Mesothelial cell of epicardium (in vitro differentiated cells): ENCODE results near the gene KLF14. TPM values are rescaled to one million over a fixed set of nuclear protein-coding genes. Genes with fewer than 3 reads are reported as not detected.

ENCODE experiments used
- DNase-seq, 2 experiments: peaks; one replicate each; pipeline ENCODE4 v3.0.0; 2021; ENCODE audit warnings: low spot score in 2 of 2; ENCODE audit not compliant: unreplicated experiment in 2 of 2
- H3K27ac Mint-ChIP-seq: 2 replicates; pipeline ENCODE4 v1.8.0; 2021; ENCODE audit warnings: mixed read lengths
- H3K27me3 Mint-ChIP-seq: 2 replicates; pipeline ENCODE4 v1.8.0; 2021; ENCODE audit warnings: low read depth, mixed read lengths
- H3K36me3 Mint-ChIP-seq: 2 replicates; pipeline ENCODE4 v1.8.0; 2021; ENCODE audit warnings: mixed read lengths
- H3K4me1 Mint-ChIP-seq: 2 replicates; pipeline ENCODE4 v1.8.0; 2021; ENCODE audit warnings: mixed read lengths
- H3K4me3 Mint-ChIP-seq: 2 replicates; pipeline ENCODE4 v1.8.0; 2021; ENCODE audit warnings: mild to moderate bottlenecking, moderate library complexity, mixed read lengths
- H3K9me3 Mint-ChIP-seq: 2 replicates; pipeline ENCODE4 v1.8.0; 2021; ENCODE audit warnings: mixed read lengths
- CTCF ChIP-seq: fragments of 200-600 bp; sonication (generic); IDR thresholded peaks from one replicate; pipeline ENCODE4 v1.5.0; 2021; ENCODE audit warnings: antibody characterized with exemption; ENCODE audit not compliant: unreplicated experiment
- total RNA-seq: library from RNA; stranded (reverse); gene quantifications from 3 replicates; pipeline ENCODE4 v1.2.1, GENCODE V29; 2021

Gene KLF14
- total RNA-seq, 1 donor from 2014 or later, result 0.87 TPM

GRCh38 chr7:130689683-130690082 lies 44.3 kb downstream of the KLF14 start:
- no peak for DNase-seq
- Mint-ChIP-seq H3K4me1 (no peaks in the 10 kb centered on the region), H3K36me3 (no peaks in the 10 kb centered on the region), H3K4me3 (no peak overlapping the region), H3K27me3 (no peaks in the 10 kb centered on the region), H3K27ac (no peak overlapping the region), H3K9me3 (no peaks in the 10 kb centered on the region)
- TF ChIP-seq CTCF, result no peak

- no peak for DNase-seq
- H3K4me1 Mint-ChIP-seq, result no peaks in the 10 kb centered on the region
- no peak overlapping the region for H3K27ac Mint-ChIP-seq
- H3K9me3 Mint-ChIP-seq, result no peaks in the 10 kb centered on the region
- peaks cover 3% of the 10 kb centered on the region for H3K27me3 Mint-ChIP-seq
- H3K4me3 Mint-ChIP-seq, result no peak overlapping the region
- H3K36me3 Mint-ChIP-seq, result no peaks in the 10 kb centered on the region
- TF ChIP-seq CTCF, result no peak
Measured at GRCh38 chr7:130683026-130683425, 51.0 kb downstream of the KLF14 start.

Other genes starting within 250 kb of the KLF14 start
- gene MEST, start 242.1 kb downstream of the KLF14 start, total RNA-seq, result 598 to 626 TPM (median 616 TPM) in 3 replicates
- 54.1 to 56.4 TPM (median 55.0 TPM) in 3 replicates for gene COPG2, start 65.5 kb downstream of the KLF14 start, total RNA-seq
- not detected in 3 replicates for gene TSGA13, start 47.7 kb downstream of the KLF14 start, total RNA-seq